ENCODE measurements around the gene MAPK11.

The MAPK11 gene

GRCh38 chr22:50253046-50253915, 16.9 kb downstream of the MAPK11 start:
- H3K4me3 ChIP-seq (ENCODE audit: low read depth, low read length) = no peak overlapping the region
- DNase-seq (ENCODE audit: low read depth) = no peak
- no peak for TF ChIP-seq CTCF (IDR thresholded peaks at IDR 0.05; ENCODE audit: low read depth, low read length, missing control alignments)

GRCh38 chr22:50252082-50253045, 17.8 kb downstream of the MAPK11 start:
- DNase-seq (ENCODE audit: low read depth) = no peak
- no peak overlapping the region for H3K4me3 ChIP-seq (ENCODE audit: low read depth, low read length)
- peak; percentile 71 for TF ChIP-seq CTCF (IDR thresholded peaks at IDR 0.05; ENCODE audit: low read depth, low read length, missing control alignments)

- DNase-seq (ENCODE audit: low read depth) = no peak
- H3K4me3 ChIP-seq (ENCODE audit: low read depth, low read length) = peak overlapping the region; percentile 92
- TF ChIP-seq CTCF (IDR thresholded peaks at IDR 0.05; ENCODE audit: low read depth, low read length, missing control alignments) = no peak
Measured at GRCh38 chr22:50251477-50252081, 18.6 kb downstream of the MAPK11 start.

GRCh38 chr22:50250555-50251476, 19.4 kb downstream of the MAPK11 start, which contains the start of gene HDAC10:
HDAC10 (minus strand) TSS chr22:50251265; CDS start chr22:50251032, 233 bp downstream.
- no peak for TF ChIP-seq CTCF (IDR thresholded peaks at IDR 0.05; ENCODE audit: low read depth, low read length, missing control alignments)
- peak within 1 kb of the TSS; percentile 92 for H3K4me3 ChIP-seq (ENCODE audit: low read depth, low read length)
- DNase-seq (ENCODE audit: low read depth) = no peak

GRCh38 chr22:50250249-50250554, 20.0 kb downstream of the MAPK11 start:
- no peak for TF ChIP-seq CTCF (IDR thresholded peaks at IDR 0.05; ENCODE audit: low read depth, low read length, missing control alignments)
- no peak for DNase-seq (ENCODE audit: low read depth)
- H3K4me3 ChIP-seq (ENCODE audit: low read depth, low read length) = peak overlapping the region; percentile 92
